ENCODE data around the gene ISLR2.
"Not testable (repeated sequence)": the region's sequence is repeated elsewhere in the genome, so short reads cannot be mapped to it uniquely, and the experiment has no call there.

The ISLR2 gene

GRCh38 chr15:74155766-74156417 is 25.5 kb downstream of the ISLR2 start:
- Mint-ChIP-seq H3K36me3 (ENCODE audit: low read depth) (no peaks in the 10 kb centered on the region), H3K27me3 (ENCODE audit: low read depth, poor library complexity) (peaks cover 9% of the 10 kb centered on the region), H3K27ac (no peak overlapping the region), H3K9me3 (no peaks in the 10 kb centered on the region), H3K4me1 (peaks cover 38% of the 10 kb centered on the region), H3K4me3 (no peak overlapping the region)
- TF ChIP-seq, protein P1, sequence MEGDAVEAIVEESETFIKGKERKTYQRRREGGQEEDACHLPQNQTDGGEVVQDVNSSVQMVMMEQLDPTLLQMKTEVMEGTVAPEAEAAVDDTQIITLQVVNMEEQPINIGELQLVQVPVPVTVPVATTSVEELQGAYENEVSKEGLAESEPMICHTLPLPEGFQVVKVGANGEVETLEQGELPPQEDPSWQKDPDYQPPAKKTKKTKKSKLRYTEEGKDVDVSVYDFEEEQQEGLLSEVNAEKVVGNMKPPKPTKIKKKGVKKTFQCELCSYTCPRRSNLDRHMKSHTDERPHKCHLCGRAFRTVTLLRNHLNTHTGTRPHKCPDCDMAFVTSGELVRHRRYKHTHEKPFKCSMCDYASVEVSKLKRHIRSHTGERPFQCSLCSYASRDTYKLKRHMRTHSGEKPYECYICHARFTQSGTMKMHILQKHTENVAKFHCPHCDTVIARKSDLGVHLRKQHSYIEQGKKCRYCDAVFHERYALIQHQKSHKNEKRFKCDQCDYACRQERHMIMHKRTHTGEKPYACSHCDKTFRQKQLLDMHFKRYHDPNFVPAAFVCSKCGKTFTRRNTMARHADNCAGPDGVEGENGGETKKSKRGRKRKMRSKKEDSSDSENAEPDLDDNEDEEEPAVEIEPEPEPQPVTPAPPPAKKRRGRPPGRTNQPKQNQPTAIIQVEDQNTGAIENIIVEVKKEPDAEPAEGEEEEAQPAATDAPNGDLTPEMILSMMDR (IDR thresholded peaks at IDR 0.05) = no peak
- DNase-seq = no peak

GRCh38 chr15:74156678-74157411 is 26.5 kb downstream of the ISLR2 start:
- TF ChIP-seq, protein P1 (IDR thresholded peaks at IDR 0.05) = no peak
- DNase-seq = no peak
- Mint-ChIP-seq H3K36me3 (ENCODE audit: low read depth) (no peaks in the 10 kb centered on the region), H3K27ac (peak overlapping the region; percentile 78), H3K4me1 (peaks cover 38% of the 10 kb centered on the region), H3K27me3 (ENCODE audit: low read depth, poor library complexity) (peaks cover 7% of the 10 kb centered on the region), H3K4me3 (no peak overlapping the region), H3K9me3 (no peaks in the 10 kb centered on the region)

- Mint-ChIP-seq H3K4me3 (peak overlapping the region; percentile 3), H3K36me3 (ENCODE audit: low read depth) (no peaks in the 10 kb centered on the region), H3K4me1 (peaks cover 37% of the 10 kb centered on the region), H3K27me3 (ENCODE audit: low read depth, poor library complexity) (peaks cover 10% of the 10 kb centered on the region), H3K27ac (no peak overlapping the region), H3K9me3 (no peaks in the 10 kb centered on the region)
- TF ChIP-seq, protein P1 (IDR thresholded peaks at IDR 0.05) = no peak
- no peak for DNase-seq
Measured at GRCh38 chr15:74157868-74158827, 27.8 kb downstream of the ISLR2 start.

- TF ChIP-seq, protein P1 (IDR thresholded peaks at IDR 0.05) = no peak
- H3K4me1 Mint-ChIP-seq = peaks cover 32% of the 10 kb centered on the region
- H3K27ac Mint-ChIP-seq = no peak overlapping the region
- H3K27me3 Mint-ChIP-seq (ENCODE audit: low read depth, poor library complexity) = peaks cover 10% of the 10 kb centered on the region
- peaks cover 2% of the 10 kb centered on the region for H3K9me3 Mint-ChIP-seq
- no peaks in the 10 kb centered on the region for H3K36me3 Mint-ChIP-seq (ENCODE audit: low read depth)
- no peak overlapping the region for H3K4me3 Mint-ChIP-seq
- DNase-seq = no peak
Measured at GRCh38 chr15:74158855-74159650, 28.7 kb downstream of the ISLR2 start.

GRCh38 chr15:74159773-74160172 is 29.4 kb downstream of the ISLR2 start:
- Mint-ChIP-seq H3K4me1 (peaks cover 32% of the 10 kb centered on the region), H3K36me3 (ENCODE audit: low read depth) (no peaks in the 10 kb centered on the region), H3K4me3 (no peak overlapping the region), H3K27me3 (ENCODE audit: low read depth, poor library complexity) (peaks cover 10% of the 10 kb centered on the region), H3K27ac (no peak overlapping the region), H3K9me3 (peaks cover 7% of the 10 kb centered on the region)
- DNase-seq = no peak
- TF ChIP-seq, protein P1 (IDR thresholded peaks at IDR 0.05) = no peak

DNA sequence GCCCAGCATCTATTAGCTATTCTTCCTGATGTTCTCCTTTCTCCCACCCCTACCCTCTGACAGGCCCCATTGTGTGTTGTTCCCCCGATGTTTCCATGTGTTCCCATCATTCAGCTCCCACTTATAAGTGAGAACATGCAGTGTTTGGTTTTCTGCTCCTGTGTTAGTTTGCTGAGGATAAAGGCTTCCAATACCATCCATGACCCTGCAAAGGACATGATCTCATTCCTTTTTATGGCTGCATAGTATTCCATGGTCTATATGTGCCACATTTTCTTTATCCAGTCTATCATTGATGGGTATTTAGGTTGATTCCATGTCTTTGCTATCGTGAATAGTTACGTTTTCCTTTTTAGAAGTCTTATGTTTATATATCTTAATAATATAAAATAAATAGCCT is 30.0 kb downstream of the ISLR2 start:
- H3K36me3 Mint-ChIP-seq (ENCODE audit: low read depth); H3K4me3 Mint-ChIP-seq; H3K27ac Mint-ChIP-seq; DNase-seq; H3K9me3 Mint-ChIP-seq; H3K27me3 Mint-ChIP-seq (ENCODE audit: low read depth, poor library complexity): not testable (repeated sequence)
- H3K4me1 Mint-ChIP-seq = peaks cover 31% of the 10 kb centered on the region

GRCh38 chr15:74162195-74162536 is 31.8 kb downstream of the ISLR2 start:
- not testable (repeated sequence) for H3K4me3 Mint-ChIP-seq; DNase-seq; H3K36me3 Mint-ChIP-seq (ENCODE audit: low read depth); H3K27me3 Mint-ChIP-seq (ENCODE audit: low read depth, poor library complexity); H3K27ac Mint-ChIP-seq; H3K9me3 Mint-ChIP-seq
- peaks cover 13% of the 10 kb centered on the region for H3K4me1 Mint-ChIP-seq
